CD14-positive monocyte (primary cell): ENCODE results near the gene DYNLT3. TPM values are rescaled to one million over a fixed set of nuclear protein-coding genes. Genes with fewer than 3 reads are reported as not detected.

Source experiments
- DNase-seq, 3 donors: peaks; one replicate each; pipeline ENCODE4 v3.0.0-alpha.2; 2011 to 2022
- H2AFZ ChIP-seq: 2 replicates; pipeline ENCODE4 v1.6.0; 2012; ENCODE audit warnings: mild to moderate bottlenecking, low read depth, low read length, inconsistent platforms; ENCODE audit not compliant: insufficient read depth, poor library complexity, severe bottlenecking
- H3K27ac ChIP-seq, 2 donors: 1 replicate in 1 of 2; 2 replicates in 1 of 2; pipeline ENCODE4 v1.5.1; 2012 to 2013; ENCODE audit warnings: low read length in 2 of 2, control low read depth in 1 of 2, inconsistent platforms in 1 of 2, low read depth in 1 of 2, mild to moderate bottlenecking in 1 of 2
- H3K27me3 ChIP-seq, 2 donors: one replicate each; pipeline versions ENCODE4 v1.6.0 to v1.6.1; 2011 to 2013; ENCODE audit warnings: low read length in 2 of 2; ENCODE audit not compliant: control insufficient read depth in 2 of 2, insufficient read depth in 2 of 2
- H3K36me3 ChIP-seq, 2 donors: replicated peaks in 1 of 2; 1 replicate in 1 of 2; 2 replicates in 1 of 2; pipeline versions ENCODE4 v1.5.1 to v1.6.1; 2012 to 2013; ENCODE audit warnings: low read length in 2 of 2, control low read depth in 1 of 2, inconsistent platforms in 1 of 2, mild to moderate bottlenecking in 1 of 2; ENCODE audit not compliant: insufficient read depth in 2 of 2, control insufficient read depth in 1 of 2
- H3K4me1 ChIP-seq, 2 donors: 1 replicate in 1 of 2; 2 replicates in 1 of 2; pipeline versions ENCODE4 v1.5.1 to v1.6.1; 2012 to 2013; ENCODE audit warnings: low read length in 2 of 2, control low read depth in 1 of 2, inconsistent platforms in 1 of 2, mild to moderate bottlenecking in 1 of 2, moderate library complexity in 1 of 2; ENCODE audit not compliant: insufficient read depth in 2 of 2, control insufficient read depth in 1 of 2
- H3K4me2 ChIP-seq: replicated peaks from 2 replicates; pipeline ENCODE3; 2012; ENCODE audit warnings: low read length, moderate library complexity, mild to moderate bottlenecking; ENCODE audit not compliant: poor library complexity, severe bottlenecking; ENCODE audit errors: extremely low read depth
- H3K4me3 ChIP-seq, 3 experiments: fragments of 200-600 bp in 1 of 3; sonication (generic) in 1 of 3; replicated peaks in 1 of 3; 1 replicate in 2 of 3; 2 replicates in 1 of 3; pipeline ENCODE4 v1.5.1; 2011 to 2013; ENCODE audit warnings: low read length in 3 of 3, mild to moderate bottlenecking in 3 of 3, control low read depth in 2 of 3, low read depth in 2 of 3, inconsistent platforms in 1 of 3, moderate library complexity in 1 of 3
- H3K79me2 ChIP-seq: 2 replicates; pipeline ENCODE4 v1.6.0; 2012; ENCODE audit warnings: mild to moderate bottlenecking, control low read depth, inconsistent platforms, low read length, moderate library complexity; ENCODE audit not compliant: insufficient read depth
- H3K9ac ChIP-seq: 2 replicates; pipeline ENCODE4 v1.6.0; 2017; ENCODE audit warnings: low read length, mild to moderate bottlenecking; ENCODE audit not compliant: insufficient read depth, poor library complexity, severe bottlenecking
- H3K9me3 ChIP-seq, 2 donors: replicated peaks in 1 of 2; 1 replicate in 1 of 2; 2 replicates in 1 of 2; pipeline versions ENCODE4 v1.5.1 to v1.6.1; 2012 to 2013; ENCODE audit warnings: low read length in 2 of 2, control low read depth in 1 of 2; ENCODE audit not compliant: control insufficient read depth in 1 of 2, insufficient read depth in 1 of 2
- H4K20me1 ChIP-seq: 2 replicates; pipeline ENCODE4 v1.6.0; 2012; ENCODE audit warnings: mild to moderate bottlenecking, low read length, control low read depth, moderate library complexity; ENCODE audit not compliant: insufficient read depth
- H3K27ac Mint-ChIP-seq, 7 donors: one replicate each; pipeline ENCODE4 v1.8.0; 2020; ENCODE audit warnings: mild to moderate bottlenecking in 7 of 7, mixed read lengths in 7 of 7, moderate library complexity in 6 of 7, inconsistent platforms in 2 of 7
- H3K27me3 Mint-ChIP-seq, 3 donors: one replicate each; pipeline ENCODE4 v1.8.0; 2021 to 2022; ENCODE audit warnings: low read depth in 3 of 3, mild to moderate bottlenecking in 3 of 3, mixed read lengths in 3 of 3, moderate library complexity in 3 of 3, inconsistent platforms in 1 of 3
- H3K36me3 Mint-ChIP-seq, 2 donors: one replicate each; pipeline ENCODE4 v1.8.0; 2020; ENCODE audit warnings: mixed read lengths in 2 of 2, inconsistent platforms in 1 of 2, mild to moderate bottlenecking in 1 of 2
- H3K4me1 Mint-ChIP-seq: one replicate; pipeline ENCODE4 v1.8.0; 2020; ENCODE audit warnings: mild to moderate bottlenecking, mixed read lengths
- H3K4me3 Mint-ChIP-seq, 2 donors: one replicate each; pipeline ENCODE4 v1.8.0; 2020; ENCODE audit warnings: mild to moderate bottlenecking in 2 of 2, mixed read lengths in 2 of 2, moderate library complexity in 1 of 2
- H3K9me3 Mint-ChIP-seq, 7 donors: one replicate each; pipeline ENCODE4 v1.8.0; 2020 to 2022; ENCODE audit warnings: mixed read lengths in 7 of 7, mild to moderate bottlenecking in 6 of 7, moderate library complexity in 6 of 7, inconsistent platforms in 2 of 7
- CTCF ChIP-seq: fragments of 200-600 bp; IDR thresholded peaks from one replicate; pipeline ENCODE4 v1.8.0; 2022; ENCODE audit warnings: antibody characterized with exemption, mild to moderate bottlenecking
- WGBS: methylation state at CpG from one replicate; pipeline ENCODE4 v1.1.5; 2013; ENCODE audit warnings: missing lambda C conversion rate; ENCODE audit not compliant: insufficient coverage; 5-methylcytosine and 5-hydroxymethylcytosine counted together
- intact Hi-C, 2 donors: fragments of 100-400 bp; cut with micrococcal nuclease; formaldehyde crosslinking; loops; one replicate each; pipeline versions ENCODE4 v1.15.0 to v1.15.1; 2023
- polyA plus RNA-seq, 3 donors: library from polyadenylated mRNA; depleted of rRNA in 1 of 3; unstranded in 2 of 3; stranded (reverse) in 1 of 3; fragments of 300-500 nt in 2 of 3; fragments of >200 nt in 1 of 3; fragmentation: Illumina TruSeq in 2 of 3; gene quantifications; 1 replicate in 2 of 3; 2 replicates in 1 of 3; pipeline ENCODE4 v1.2.3, GENCODE V29; 2012 to 2021

DYNLT3 gene
- polyA plus RNA-seq, 3 donors = 9.4 to 21.9 (median 15.2) TPM

- Mint-ChIP-seq H3K36me3 (no peaks in the 10 kb centered on the region), H3K9me3 (peaks cover 0 to 4% (median 0%) of the 10 kb centered on the region in 7 donors), H3K27me3 (no peaks in the 10 kb centered on the region), H3K27ac (no peak overlapping the region), H3K4me3 (peak overlapping the region; percentile 67 to 71), H3K4me1 (peaks cover 6% of the 10 kb centered on the region)
- Histone ChIP-seq H3K9me3 (no peaks in the 10 kb centered on the region), H3K27ac (peak overlapping the region in 1 of 2 donors; percentile 67), H3K4me1 (peaks cover 0 to 7% of the 10 kb centered on the region in 2 donors), H2AFZ (peak overlapping the region; percentile 77), H3K4me2 (peak overlapping the region; percentile 78), H4K20me1 (no peaks in the 10 kb centered on the region), H3K4me3 (peak overlapping the region; percentile 52 to 78 (median 75)), H3K79me2 (no peaks in the 10 kb centered on the region), H3K9ac (peak overlapping the region; percentile 68), H3K36me3 (no peaks in the 10 kb centered on the region), H3K27me3 (no peaks in the 10 kb centered on the region)
- DNase-seq = no peak
- whole genome bisulfite sequencing = no CpG with 5 or more reads among the region's 1 CpG
- no peak for TF ChIP-seq CTCF
- intact Hi-C loops = no loop called here
These were observed 825 bp downstream of the DYNLT3 start for GRCh38 chrX:37846558-37846933.

GRCh38 chrX:37846141-37846540 is 1.2 kb downstream of the DYNLT3 start:
- TF ChIP-seq CTCF = no peak
- H3K79me2 ChIP-seq = no peaks in the 10 kb centered on the region

More at GRCh38 chrX:37846141-37846540, 1.2 kb downstream of the DYNLT3 start:
- Histone ChIP-seq H3K9ac (no peak overlapping the region), H3K27me3 (no peaks in the 10 kb centered on the region), H3K36me3 (peaks cover 2 to 3% of the 10 kb centered on the region in 2 donors), H3K27ac (no peak overlapping the region), H3K4me2 (peak overlapping the region; percentile 78), H2AFZ (no peak overlapping the region), H3K4me1 (peaks cover 0 to 7% of the 10 kb centered on the region in 2 donors), H4K20me1 (no peaks in the 10 kb centered on the region), H3K9me3 (no peaks in the 10 kb centered on the region), H3K4me3 (no peak overlapping the region)
- H3K27me3 Mint-ChIP-seq = peaks cover 0 to 2% (median 0%) of the 10 kb centered on the region in 3 donors
- H3K27ac Mint-ChIP-seq = no peak overlapping the region
- H3K9me3 Mint-ChIP-seq = peaks cover 0 to 4% (median 0%) of the 10 kb centered on the region in 7 donors
- H3K36me3 Mint-ChIP-seq = peaks cover 2% of the 10 kb centered on the region in 2 donors
- WGBS = no CpG with 5 or more reads among the region's 3 CpGs
- peaks cover 6% of the 10 kb centered on the region for H3K4me1 Mint-ChIP-seq
- intact Hi-C loops = no loop called here
- H3K4me3 Mint-ChIP-seq = peak overlapping the region in 1 of 2 donors; percentile 71
- DNase-seq = no peak
